D341Med (cell line): ENCODE results near the gene DIAPH3.
"Not testable (repeated sequence)": the region's sequence is repeated elsewhere in the genome, so short reads cannot be mapped to it uniquely, and the experiment has no call there.

Experiments
- DNase-seq: peaks from one replicate; pipeline ENCODE4 v3.0.0; 2012; ENCODE audit warnings: low spot score

Gene DIAPH3, protein sequence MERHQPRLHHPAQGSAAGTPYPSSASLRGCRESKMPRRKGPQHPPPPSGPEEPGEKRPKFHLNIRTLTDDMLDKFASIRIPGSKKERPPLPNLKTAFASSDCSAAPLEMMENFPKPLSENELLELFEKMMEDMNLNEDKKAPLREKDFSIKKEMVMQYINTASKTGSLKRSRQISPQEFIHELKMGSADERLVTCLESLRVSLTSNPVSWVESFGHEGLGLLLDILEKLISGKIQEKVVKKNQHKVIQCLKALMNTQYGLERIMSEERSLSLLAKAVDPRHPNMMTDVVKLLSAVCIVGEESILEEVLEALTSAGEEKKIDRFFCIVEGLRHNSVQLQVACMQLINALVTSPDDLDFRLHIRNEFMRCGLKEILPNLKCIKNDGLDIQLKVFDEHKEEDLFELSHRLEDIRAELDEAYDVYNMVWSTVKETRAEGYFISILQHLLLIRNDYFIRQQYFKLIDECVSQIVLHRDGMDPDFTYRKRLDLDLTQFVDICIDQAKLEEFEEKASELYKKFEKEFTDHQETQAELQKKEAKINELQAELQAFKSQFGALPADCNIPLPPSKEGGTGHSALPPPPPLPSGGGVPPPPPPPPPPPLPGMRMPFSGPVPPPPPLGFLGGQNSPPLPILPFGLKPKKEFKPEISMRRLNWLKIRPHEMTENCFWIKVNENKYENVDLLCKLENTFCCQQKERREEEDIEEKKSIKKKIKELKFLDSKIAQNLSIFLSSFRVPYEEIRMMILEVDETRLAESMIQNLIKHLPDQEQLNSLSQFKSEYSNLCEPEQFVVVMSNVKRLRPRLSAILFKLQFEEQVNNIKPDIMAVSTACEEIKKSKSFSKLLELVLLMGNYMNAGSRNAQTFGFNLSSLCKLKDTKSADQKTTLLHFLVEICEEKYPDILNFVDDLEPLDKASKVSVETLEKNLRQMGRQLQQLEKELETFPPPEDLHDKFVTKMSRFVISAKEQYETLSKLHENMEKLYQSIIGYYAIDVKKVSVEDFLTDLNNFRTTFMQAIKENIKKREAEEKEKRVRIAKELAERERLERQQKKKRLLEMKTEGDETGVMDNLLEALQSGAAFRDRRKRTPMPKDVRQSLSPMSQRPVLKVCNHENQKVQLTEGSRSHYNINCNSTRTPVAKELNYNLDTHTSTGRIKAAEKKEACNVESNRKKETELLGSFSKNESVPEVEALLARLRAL

DNA sequence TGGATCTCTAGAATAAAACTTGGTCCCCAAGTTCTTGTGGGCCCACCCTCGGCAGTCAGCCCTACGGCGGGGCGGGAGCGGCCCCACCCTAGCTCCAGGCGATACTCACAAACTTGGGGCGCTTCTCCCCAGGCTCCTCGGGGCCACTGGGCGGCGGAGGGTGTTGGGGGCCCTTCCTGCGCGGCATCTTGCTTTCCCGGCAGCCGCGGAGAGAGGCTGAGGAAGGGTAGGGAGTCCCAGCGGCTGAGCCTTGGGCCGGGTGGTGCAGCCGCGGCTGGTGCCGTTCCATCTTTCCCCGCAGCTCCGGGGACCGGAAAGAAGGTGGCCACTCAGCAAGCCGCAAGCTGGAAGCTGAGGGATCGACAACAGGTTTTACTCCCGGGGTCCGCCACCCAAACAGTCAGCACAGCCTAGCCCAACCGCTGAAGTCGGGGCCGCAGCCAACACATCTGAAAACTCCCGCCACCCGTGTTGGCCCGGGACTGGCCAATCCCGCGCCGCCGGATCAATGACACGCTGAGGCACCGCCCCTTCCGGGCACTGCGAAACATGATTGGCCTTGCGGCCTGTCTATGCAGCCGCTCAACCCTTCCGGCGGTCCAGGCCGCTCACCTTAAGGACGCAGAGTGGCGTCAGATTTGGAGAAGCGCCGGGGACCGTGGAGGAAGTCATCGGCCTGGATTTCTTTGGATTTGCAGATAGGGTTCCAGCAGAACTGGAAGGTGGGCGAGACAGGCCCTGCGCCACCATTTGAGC lies at the start of gene DIAPH3:
TSS of gene DIAPH3 (minus strand) at position 451 of the 756 bp plus-strand sequence. CDS start at position 289, 162 bp downstream.
- peak; percentile 97 for DNase-seq

DNA sequence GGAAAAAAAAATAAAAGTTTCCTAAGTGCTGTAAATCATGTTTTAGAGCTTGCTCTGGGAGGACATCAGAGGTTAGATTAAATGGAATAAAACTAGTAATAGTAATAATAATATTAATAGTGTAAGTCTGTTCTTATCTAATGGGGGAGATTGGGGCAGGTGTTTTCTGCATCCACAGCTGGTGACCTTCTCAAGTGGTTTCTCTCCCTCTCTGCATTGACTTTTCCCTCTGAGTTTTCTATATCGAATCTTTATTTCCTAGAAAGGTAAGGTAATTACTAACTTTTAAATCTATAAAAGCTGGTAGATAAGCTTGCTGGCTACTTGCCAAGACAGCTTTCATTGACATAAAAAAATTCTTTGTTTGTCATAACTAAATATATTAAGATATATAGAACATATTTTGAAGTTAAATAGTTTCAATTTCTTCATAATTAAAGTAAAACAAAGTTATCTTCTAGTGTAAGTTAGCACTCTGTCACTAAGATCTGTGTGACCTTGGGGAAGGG lies 49.6 kb upstream of the DIAPH3 start:
- DNase-seq, result no peak

DNA sequence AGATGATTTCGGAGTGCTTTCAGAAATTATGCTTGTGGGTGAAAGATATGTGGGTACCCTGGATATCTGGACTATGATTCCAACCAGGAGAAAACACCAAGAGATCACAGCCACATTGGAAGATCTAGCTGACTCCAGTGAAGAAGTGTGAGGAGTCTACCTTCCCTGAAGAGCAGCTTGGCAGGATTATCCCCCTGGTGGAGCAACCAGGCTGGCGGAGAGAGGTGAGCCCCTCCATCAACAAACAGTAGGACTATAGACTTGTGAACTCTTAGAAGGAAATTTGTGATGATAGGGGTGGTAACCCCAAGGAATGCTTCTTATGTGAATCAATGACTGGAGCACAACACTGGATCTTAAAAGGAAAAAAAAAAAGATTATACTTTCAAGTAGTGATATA lies 47.8 kb upstream of the DIAPH3 start:
- DNase-seq, result no peak

DNA sequence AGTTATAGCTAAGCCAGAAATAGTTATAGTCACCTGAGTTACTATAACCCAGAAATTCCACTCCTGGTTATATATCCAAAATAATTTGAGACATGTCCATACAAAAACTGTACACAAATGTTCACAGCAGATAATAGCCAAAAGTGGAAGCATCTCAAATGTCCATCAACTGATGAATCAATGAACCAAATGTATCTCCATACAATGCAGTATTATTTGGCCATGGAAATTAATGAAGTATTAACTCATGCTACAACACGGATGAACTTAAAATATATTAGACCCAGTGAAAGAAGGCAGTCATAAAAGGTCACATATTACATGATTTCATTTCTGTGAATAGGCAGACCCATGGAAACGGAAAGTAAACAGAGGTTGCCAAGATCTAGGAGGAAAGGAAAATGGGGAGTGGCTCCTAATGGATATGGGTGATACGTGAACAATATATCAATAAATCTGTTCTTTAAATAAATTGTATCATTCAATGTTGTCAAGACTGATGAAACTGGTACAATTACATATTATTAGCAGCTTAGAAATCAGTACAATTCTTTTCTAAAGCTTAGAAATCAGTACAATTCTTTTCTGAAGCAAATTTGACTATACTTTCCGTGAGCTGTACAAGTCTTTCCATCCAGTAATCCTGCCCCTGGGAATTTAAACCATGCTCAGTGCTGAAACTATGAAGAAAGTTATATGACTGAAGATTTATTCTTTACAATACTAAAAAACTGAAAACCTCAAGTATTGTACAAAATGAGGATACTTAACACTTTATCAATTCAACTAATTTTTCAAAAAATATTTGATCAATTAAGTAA lies 47.0 kb upstream of the DIAPH3 start:
- DNase-seq, result no peak

DNA sequence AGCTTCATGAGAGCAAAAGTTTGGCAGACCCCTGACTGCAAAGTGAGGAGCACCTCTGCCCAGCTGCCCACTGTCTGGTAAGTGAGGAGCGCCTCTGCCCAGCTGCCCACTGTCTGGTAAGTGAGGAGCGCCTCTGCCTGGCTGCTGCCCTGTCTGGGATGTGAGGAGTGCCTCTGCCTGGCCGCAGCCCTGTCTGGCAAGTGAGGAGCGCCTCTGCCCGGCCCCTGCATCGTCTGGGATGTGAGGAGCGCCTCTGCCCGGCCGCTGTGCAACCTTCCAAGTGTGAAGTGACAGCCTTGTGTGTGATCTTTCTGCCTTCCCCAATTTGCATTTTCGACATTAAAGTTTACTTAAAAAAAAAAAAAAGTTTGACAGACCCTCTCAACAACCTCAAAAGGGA lies 41.8 kb upstream of the DIAPH3 start:
- DNase-seq, result not testable (repeated sequence)

DNA sequence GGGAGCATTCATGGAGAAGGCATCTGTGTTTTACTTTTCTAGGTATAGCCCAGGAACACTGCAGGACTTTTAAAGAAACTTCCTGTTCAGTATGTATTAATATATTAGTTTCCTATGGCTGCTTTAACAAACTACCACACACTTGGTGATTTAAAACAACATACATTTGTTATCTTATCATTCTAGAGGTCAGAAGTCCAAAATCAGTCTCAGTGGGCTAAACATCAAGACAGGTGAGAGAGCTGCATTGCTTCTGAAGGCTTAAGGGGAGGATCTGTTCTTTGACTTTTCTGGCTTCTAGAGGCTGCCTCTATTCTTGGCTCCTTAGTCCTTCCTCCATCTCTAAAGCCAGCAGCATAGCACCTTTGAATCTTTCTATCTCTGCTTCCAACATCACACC lies 37.6 kb upstream of the DIAPH3 start:
- no peak for DNase-seq

DNA sequence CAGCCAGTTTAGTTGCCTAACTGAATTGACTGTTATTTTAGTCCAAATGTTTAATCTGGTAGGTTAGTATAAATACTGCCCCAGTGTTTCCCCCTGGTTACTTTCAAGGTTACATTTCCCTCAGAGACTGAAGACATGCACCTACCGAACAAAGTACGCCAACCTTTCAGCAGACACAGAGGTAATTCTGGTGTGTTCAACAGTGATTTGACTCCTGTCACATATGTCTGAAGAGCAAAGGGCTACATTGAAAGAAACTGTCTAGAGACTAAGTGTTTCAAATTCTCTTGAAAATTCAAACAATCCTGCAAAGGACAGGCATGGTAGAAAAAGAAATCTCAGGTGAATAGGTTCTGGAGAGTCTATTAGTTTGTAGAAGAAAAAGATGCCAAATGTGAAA lies 32.2 kb upstream of the DIAPH3 start:
- DNase-seq, result not testable (repeated sequence)

DNA sequence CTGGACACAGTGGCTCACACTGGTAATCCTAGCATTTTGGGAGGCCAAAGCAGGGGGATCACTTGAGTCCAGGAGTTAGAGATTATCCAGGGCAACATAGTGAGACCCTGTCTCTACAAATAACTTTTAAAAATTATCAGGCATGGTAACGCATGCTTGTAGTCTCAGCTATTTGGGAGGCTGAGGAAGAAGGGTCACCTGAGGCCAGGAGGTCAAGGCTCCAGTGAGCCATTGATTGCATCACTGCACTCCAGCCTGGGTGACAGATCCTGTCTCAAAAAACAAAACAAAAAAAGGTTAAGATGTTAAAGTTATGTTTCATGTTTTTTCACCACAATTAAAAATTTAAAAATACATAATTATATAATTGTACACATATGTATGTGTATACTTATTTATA lies 19.2 kb upstream of the DIAPH3 start:
- no peak for DNase-seq

DNA sequence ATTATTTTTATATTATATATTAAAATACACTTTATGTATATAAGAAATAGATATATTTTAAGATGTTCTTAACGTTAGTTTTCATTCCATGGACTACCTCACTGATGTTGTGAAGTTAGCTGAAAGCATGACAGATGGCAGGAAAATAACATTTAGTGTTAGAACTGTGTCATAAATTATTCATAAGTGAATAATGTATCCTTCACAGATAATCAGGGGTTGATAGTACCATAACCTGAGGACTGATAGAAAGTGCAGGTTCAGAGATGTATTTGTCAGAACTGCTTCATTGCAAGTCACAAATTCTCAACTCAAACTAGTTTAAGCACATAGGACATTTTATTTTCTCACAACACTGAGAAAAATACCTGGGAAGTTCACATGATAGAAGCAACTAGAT lies 14.6 kb upstream of the DIAPH3 start:
- DNase-seq, result no peak

DNA sequence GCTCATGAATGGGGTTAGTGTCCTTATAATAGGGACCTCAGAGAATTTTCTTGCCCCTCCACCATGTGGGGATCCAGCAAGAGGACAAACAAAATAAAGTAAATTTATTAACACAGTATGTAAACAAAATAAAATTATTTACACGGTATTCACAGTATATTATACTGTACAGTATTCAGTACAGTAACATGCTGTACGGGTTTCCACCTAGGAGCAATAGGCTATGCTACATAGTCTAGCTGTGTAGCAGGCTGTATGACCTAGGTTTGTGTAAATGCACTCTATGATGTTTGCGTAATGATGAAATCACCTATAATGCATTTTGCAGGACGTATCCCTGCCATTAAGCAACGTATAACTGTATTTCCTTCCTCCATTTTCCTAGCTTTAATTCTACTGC lies 11.8 kb upstream of the DIAPH3 start:
- no peak for DNase-seq

DNA sequence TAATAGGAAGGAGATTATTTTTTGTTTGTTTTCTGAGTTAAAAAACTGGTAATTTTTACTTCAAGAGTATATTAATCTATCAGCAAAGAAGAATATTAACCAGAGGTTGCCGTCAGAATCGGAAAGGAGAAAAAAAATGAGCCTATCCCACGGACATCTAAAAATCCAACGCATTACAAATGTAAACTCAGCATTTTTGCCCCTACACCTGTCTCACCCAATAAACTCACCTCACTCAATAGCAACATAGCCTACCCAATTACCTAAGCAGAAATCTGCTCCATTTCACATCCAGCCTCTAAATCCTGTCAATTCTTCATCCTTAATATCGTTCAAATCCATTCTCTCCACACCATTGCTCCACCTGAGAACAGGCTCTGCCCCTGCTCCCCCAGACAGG lies 10.4 kb upstream of the DIAPH3 start:
- DNase-seq, result no peak

DNA sequence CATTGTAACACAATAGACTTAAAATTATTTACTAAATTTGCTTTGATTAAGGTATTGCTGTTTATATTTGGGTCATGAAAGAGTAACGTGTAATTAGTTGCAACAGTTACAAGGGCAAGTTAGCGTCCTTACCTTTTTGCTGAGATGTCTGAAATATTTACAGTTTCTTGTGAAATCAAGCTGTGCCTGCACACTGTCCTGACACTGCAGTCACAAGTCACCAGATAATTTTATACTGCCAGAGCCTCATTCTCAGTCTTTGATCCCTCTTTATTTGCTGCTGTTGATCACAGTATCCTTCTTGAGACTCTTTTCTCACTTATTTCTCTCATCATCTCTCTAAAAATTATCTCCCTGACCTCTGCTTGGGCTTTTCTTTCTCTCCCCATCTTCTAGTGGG lies 8.4 kb upstream of the DIAPH3 start:
- DNase-seq, result no peak

DNA sequence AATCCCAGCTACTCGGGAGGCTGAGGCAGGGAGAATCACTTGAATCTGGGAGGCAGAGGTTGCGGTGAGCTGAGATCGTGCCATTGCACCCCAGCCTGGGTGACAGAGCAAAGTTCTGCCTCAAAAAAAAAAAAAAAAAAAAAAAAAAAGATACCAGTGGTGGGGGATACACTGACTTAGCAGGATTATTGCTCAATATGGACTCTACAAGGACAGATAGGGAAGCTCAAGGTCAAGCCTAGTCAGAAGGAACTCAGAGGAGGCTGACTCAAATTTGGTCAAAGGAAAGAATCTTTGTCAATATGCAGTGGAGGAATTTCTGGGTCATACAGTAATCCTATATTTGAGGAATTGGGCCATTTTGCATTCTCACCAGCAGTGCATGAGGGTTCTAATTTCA lies 6.7 kb upstream of the DIAPH3 start:
- no peak for DNase-seq

DNA sequence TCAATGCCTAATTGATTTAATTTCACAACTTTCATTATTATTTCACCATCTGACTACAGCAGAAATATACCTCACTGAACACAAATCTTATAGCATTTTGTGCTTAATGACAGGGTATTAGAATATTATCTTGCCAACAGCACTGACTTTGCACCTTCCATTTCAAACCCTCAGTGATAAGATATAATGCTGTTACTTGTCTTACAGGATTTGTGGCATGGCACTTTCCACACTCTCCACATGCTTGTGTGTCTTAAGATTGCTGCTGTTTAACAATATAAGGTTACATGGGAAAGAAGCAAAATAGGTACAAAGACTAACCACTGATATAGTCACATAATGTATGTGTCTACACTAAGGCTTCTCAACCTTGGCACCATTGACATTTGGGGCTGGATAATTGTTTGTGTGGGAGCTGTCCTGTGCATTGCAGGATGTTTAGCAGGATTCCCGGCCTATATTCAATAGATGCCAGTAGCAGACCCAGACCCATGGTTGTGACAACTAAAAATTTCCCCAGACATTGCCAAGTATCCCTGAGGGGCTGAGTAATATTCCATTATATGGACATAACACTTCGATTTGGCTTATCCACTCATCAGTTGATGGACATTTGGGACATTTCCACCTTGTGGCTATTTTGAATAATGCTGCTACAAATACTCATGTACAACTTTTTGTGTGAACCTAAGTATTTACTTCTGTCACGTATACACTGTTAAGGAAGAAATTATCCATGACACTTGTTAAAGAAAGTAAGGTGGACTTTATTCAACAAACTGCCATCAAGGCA lies 5.7 kb upstream of the DIAPH3 start:
- DNase-seq, result no peak

DNA sequence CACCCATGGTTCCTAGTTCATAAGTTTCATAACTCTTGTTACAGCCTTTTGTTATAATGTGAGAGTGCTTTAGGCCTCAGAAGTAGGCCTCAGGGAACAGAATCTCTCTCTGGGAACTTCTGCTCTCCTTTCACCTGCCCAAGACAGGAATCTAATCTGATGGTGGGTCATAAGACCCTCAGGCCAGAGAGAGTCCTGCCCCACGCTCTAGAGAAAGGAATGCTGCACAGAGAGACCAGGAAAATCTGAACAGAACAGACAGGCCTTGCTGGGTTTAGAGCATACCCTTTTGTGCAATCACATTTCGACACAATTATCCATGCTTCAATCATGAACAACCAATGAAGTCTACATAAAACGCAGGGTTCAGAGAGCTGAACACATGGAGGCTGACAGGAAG lies 3.4 kb upstream of the DIAPH3 start:
- no peak for DNase-seq

DNA sequence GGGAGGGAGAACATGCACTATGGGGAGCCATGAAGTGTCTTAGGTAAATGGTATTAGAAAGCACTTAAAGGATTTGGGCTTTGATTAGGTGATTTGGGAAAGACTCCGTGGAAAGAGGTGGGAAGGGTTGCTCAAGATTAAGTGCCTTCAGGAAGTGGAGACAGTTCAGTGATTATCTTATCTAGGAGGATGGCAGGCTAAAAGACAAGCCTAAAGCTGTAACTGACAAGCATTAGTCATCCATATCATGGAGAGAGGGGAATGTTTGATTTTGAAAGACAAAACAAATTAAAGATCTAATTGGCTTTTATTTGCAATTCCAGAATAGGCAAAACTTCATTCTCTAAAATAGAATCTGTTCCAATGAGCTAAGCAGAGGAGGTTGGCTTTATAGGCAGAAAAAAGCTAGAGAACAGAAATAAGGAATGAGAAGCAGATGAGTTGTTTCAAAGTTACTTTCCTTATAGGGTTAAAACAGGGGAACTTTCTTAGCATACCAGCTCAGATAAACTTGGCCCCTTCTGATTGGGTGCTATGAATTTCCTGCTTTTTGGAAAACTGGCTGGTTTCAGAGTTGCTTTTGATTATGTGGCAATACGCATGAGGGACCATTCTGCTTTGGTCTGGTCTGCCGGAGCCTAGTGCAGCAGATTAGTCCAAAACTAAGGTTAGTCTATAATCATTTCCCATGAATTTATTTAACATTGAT lies 1.8 kb upstream of the DIAPH3 start:
- no peak for DNase-seq

DNA sequence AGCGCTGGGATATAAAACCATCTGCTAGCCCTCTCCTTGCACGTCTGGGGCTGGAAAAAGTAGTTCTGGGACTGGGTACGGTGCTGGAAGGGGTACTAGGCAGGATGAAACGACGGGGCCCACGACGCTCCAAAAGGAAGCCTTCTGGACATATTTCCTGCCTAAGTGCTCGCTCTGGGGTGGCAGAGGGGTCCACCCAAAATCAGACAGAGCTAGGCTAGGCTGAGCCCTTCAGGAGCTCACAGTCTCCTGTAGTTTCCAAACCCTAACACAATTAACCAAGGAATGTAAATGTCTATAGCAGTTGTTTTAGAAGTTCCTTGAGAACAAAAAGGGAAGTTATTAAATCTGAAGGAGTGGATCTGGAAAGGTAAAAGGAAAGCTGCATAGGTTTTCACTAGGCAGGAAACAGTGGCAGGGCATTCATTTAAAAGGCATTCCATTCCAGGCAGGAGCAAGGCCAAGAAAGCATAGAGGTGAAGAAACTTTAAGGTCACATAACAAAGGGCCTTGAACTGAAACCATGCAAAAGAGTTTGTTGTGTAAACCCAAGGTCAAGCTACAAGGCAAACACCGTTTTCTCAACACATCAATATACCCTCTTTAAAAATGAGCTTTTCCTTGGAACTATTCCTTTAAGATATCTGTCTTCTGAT lies 634 bp upstream of the DIAPH3 start:
- DNase-seq, result no peak

DNA sequence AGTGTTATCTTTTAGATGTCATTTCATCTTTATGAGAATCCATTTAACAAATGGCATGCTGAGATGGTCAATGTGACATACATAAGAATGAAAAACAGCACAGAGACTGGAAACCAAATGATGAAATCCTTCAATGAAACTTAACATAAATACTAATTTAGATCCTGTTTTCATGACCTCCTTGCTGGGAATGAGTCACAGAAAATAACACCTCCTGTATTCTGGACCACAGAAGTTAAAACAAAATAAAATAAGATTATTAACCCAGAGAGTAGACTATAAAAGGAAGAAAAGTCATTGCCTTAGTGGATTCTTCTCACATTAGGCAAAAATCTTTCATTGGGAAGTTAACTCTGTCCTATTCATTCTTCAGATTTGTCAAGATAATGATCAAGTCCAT lies 1.6 kb downstream of the DIAPH3 start:
- DNase-seq, result no peak

DNA sequence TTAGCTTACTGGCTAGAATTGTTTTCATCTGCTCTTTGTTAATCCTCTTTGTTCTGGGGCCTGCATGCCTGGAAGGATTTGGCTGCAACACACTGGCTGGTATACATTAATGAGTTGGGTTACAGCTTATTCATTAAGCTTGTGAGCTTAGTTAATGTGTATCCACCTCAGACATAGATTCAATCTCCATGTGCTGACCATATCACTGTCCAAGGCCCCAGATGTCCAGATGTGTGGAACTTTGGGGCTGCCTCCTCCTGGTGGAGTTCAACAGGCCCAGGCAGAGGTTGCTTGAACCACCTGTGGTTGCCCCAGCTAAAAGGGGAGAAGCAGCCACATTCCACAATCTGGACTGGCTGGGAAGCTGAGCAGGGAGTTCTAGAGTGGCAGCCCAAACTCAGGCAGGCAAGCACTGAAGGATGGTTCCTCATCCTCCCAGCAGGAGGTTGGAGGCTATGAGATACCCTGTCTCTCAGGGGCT lies 5.4 kb downstream of the DIAPH3 start:
- DNase-seq, result peak; percentile 61
